Astrocyte of the spinal cord (primary cell): ENCODE data around the gene PRSS56.

Experiments used
- DNase-seq: peaks from one replicate; pipeline ENCODE4 v3.0.0; 2011; ENCODE audit warnings: low read depth, low spot score
- H3K4me3 ChIP-seq: 2 replicates; pipeline ENCODE4 v1.5.1; 2011; ENCODE audit warnings: low read depth, mild to moderate bottlenecking, low read length, moderate library complexity
- CTCF ChIP-seq: IDR thresholded peaks from 2 replicates; pipeline ENCODE4 v1.5.1; 2012; ENCODE audit warnings: low read depth, mild to moderate bottlenecking, low read length, inconsistent platforms
- in situ Hi-C: cut with HindIII; loops from 2 replicates; pipeline ENCODE4 v1.10.0; 2017; ENCODE audit warnings: low sequenced_read_pairs

The PRSS56 gene

GRCh38 chr2:232525199-232525598, 5.0 kb downstream of the PRSS56 start:
- DNase-seq = no peak
- no peak overlapping the region for H3K4me3 ChIP-seq
- TF ChIP-seq CTCF = no peak
- in situ Hi-C loops = no loop called here

GRCh38 chr2:232525791-232526371, 5.7 kb downstream of the PRSS56 start, which contains the start of gene CHRND:
Gene CHRND (plus strand): TSS chr2:232526160. CDS start chr2:232526216, 56 bp downstream.
- no peak for TF ChIP-seq CTCF
- in situ Hi-C loops = no loop called here
- DNase-seq = no peak
- no peak within 1 kb of the TSS for H3K4me3 ChIP-seq

- TF ChIP-seq CTCF = no peak
- DNase-seq = no peak
- H3K4me3 ChIP-seq = no peak overlapping the region
- in situ Hi-C loops = no loop called here
These were observed 6.3 kb downstream of the PRSS56 start for GRCh38 chr2:232526372-232526941.

GRCh38 chr2:232527905-232528470, 7.8 kb downstream of the PRSS56 start:
- TF ChIP-seq CTCF = no peak
- no peak for DNase-seq
- H3K4me3 ChIP-seq = no peak overlapping the region
- in situ Hi-C loops = no loop called here

- H3K4me3 ChIP-seq = no peak overlapping the region
- DNase-seq = no peak
- TF ChIP-seq CTCF = no peak
- in situ Hi-C loops = no loop called here
These were observed 8.7 kb downstream of the PRSS56 start for GRCh38 chr2:232528746-232529460.

- in situ Hi-C loops = no loop called here
- no peak for TF ChIP-seq CTCF
- no peak for DNase-seq
- H3K4me3 ChIP-seq = no peak overlapping the region
These were observed 9.8 kb downstream of the PRSS56 start for GRCh38 chr2:232529806-232530547.
